SK-N-SH (cell line): Measurements from ENCODE around the gene RARA. TPM values are rescaled to one million over a fixed set of nuclear protein-coding genes. Genes with fewer than 3 reads are reported as not detected.
"Not testable (repeated sequence)": the region's sequence is repeated elsewhere in the genome, so short reads cannot be mapped to it uniquely, and the experiment has no call there.

ENCODE experiments used
- CTCF ChIA-PET: fragments of 300-600, 350-600 bp; formaldehyde crosslinking; extraction: SDS; loops from one replicate; lab custom pipeline; 2021; lab: Yijun Ruan, JAX
- POLR2A ChIA-PET: fragments of 350-600 bp; sonication (Branson Sonifier 250); formaldehyde crosslinking; extraction: SDS; loops from one replicate; lab custom pipeline; 2020; ENCODE audit warnings: antibody characterized with exemption, inconsistent platforms; lab: Yijun Ruan, JAX
- DNase-seq: peaks from one replicate; pipeline ENCODE4 v3.0.0; 2012
- H2AFZ ChIP-seq: fragments of 200-600 bp; sonication (generic); 2 replicates; pipeline ENCODE4 v1.8.1; 2016; ENCODE audit warnings: antibody characterized with exemption, mild to moderate bottlenecking, low read depth
- H3F3A ChIP-seq: fragments of 200-600 bp; sonication (generic); replicated peaks from 2 replicates; pipeline ENCODE3; 2016; ENCODE audit warnings: antibody characterized with exemption, mild to moderate bottlenecking; ENCODE audit not compliant: insufficient read depth
- H3K27ac ChIP-seq, 2 experiments: fragments of 200-500 bp in 1 of 2; fragments of 200-600 bp in 1 of 2; sonication (Bioruptor generic) in 1 of 2; sonication (generic), shearing (Covaris generic) in 1 of 2; 2 replicates each; pipeline versions ENCODE4 v1.5.1 to v1.6.1; 2014 to 2016; ENCODE audit warnings: low read depth in 2 of 2, inconsistent platforms in 1 of 2, low read length in 1 of 2, mild to moderate bottlenecking in 1 of 2, mixed read lengths in 1 of 2
- H3K27me3 ChIP-seq: fragments of 200-600 bp; sonication (generic), shearing (Covaris generic); 2 replicates; pipeline ENCODE4 v1.6.1; 2016; ENCODE audit warnings: mixed run types; ENCODE audit not compliant: insufficient read depth
- H3K36me3 ChIP-seq, 2 experiments: fragments of 200-500 bp in 1 of 2; fragments of 200-600 bp in 1 of 2; sonication (Bioruptor generic) in 1 of 2; sonication (generic) in 1 of 2; replicated peaks in 1 of 2; 2 replicates each; pipeline versions ENCODE3 to v1.5.1; 2014 to 2016; ENCODE audit warnings: low read length in 1 of 2, mild to moderate bottlenecking in 1 of 2; ENCODE audit not compliant: insufficient read depth in 2 of 2, control insufficient read depth in 1 of 2
- H3K4me1 ChIP-seq, 2 experiments: fragments of 200-500 bp in 1 of 2; fragments of 200-600 bp in 1 of 2; sonication (Bioruptor generic) in 1 of 2; sonication (generic), shearing (Covaris generic) in 1 of 2; 2 replicates each; pipeline versions ENCODE4 v1.5.1 to v1.6.1; 2014 to 2016; ENCODE audit warnings: low read depth in 1 of 2, low read length in 1 of 2, mixed run types in 1 of 2; ENCODE audit not compliant: insufficient read depth in 2 of 2, control insufficient read depth in 1 of 2
- H3K4me2 ChIP-seq: fragments of 200-600 bp; sonication (generic), shearing (Covaris generic); 2 replicates; pipeline ENCODE4 v1.6.1; 2017; ENCODE audit warnings: mixed run types
- H3K4me3 ChIP-seq, 2 experiments: fragments of 200-500 bp in 1 of 2; fragments of 200-600 bp in 1 of 2; sonication (Bioruptor generic) in 1 of 2; sonication (generic), shearing (Covaris generic) in 1 of 2; 2 replicates each; pipeline versions ENCODE4 v1.5.1 to v1.8.1; 2014 to 2016; ENCODE audit warnings: low read depth in 2 of 2, inconsistent platforms in 1 of 2, low read length in 1 of 2, mild to moderate bottlenecking in 1 of 2, mixed read lengths in 1 of 2, moderate library complexity in 1 of 2
- H3K79me2 ChIP-seq: fragments of 200-600 bp; sonication (generic); 2 replicates; pipeline ENCODE4 v1.8.1; 2017; ENCODE audit warnings: mild to moderate bottlenecking; ENCODE audit not compliant: insufficient read depth
- H3K9ac ChIP-seq: fragments of 200-600 bp; sonication (generic); 2 replicates; pipeline ENCODE4 v1.6.1; 2017; ENCODE audit warnings: mixed run types
- H3K9me2 ChIP-seq: fragments of 200-600 bp; sonication (generic); 2 replicates; pipeline ENCODE4 v1.6.1; 2017; ENCODE audit warnings: mixed run types
- H3K9me3 ChIP-seq: fragments of 200-600 bp; sonication (generic); 2 replicates; pipeline ENCODE4 v1.6.1; 2017; ENCODE audit warnings: mixed run types, mild to moderate bottlenecking, moderate library complexity
- H4K20me1 ChIP-seq: fragments of 200-600 bp; sonication (generic); 2 replicates; pipeline ENCODE4 v1.6.1; 2017; ENCODE audit warnings: mild to moderate bottlenecking, mixed run types; ENCODE audit not compliant: insufficient read depth
- FOXJ3 ChIP-seq: sonication (generic); formaldehyde crosslinking; IDR thresholded peaks from 2 replicates; pipeline ENCODE4 v1.5.1; 2020; ENCODE audit warnings: mild to moderate bottlenecking, missing genetic modification reagents
- RCOR1 ChIP-seq: fragments of 150-350 bp; IDR thresholded peaks from 2 replicates; pipeline ENCODE4 v1.6.1; 2017; ENCODE audit warnings: antibody characterized with exemption, low read length
- TCF12 ChIP-seq: IDR thresholded peaks from 2 replicates; pipeline ENCODE4 v1.4.0; 2012
- WGBS: methylation state at CpG from one replicate; pipeline ENCODE4 v1.1.6; 2017; ENCODE audit warnings: low lambda C conversion rate; 5-methylcytosine and 5-hydroxymethylcytosine counted together
- polyA plus RNA-seq, 3 experiments: library from polyadenylated mRNA; depleted of rRNA; stranded (reverse); fragments of >200 nt; gene quantifications; 2 replicates each; pipeline ENCODE4 v1.2.3, GENCODE V29; 2012

RARA gene
- polyA plus RNA-seq, 1 of the 3 experiments (the other 2 are of a cell fraction): 13.3 TPM

DNA sequence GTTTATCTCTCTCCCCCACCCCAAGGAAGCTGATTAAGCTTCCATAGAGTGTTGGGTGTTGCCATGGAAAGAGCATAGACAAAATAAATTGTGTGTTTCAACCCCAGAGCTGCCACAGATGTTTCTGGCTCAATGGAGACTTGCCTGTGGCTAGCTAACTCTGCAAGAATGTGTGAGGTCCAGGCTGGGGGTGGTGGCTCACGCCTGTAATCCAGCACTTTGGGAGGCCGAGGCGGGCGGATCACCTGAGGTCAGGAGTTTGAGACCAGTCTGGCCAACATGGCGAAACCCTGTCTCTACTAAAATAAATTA is 4.5 kb upstream of the RARA start:
- CTCF ChIA-PET: interaction anchor here (1.2 to 36.0 kb wide), 6 partner anchors 34 to 255 kb away, joined by 5 to 1706 read pairs (median 18); partner anchors contain the start of genes GJD3 and TOP2A

GRCh38 chr17:40304866-40305265 is 4.1 kb upstream of the RARA start:
- Histone ChIP-seq H3K27ac (peak overlapping the region; percentile 82 to 99), H3K36me3 (peaks cover 4 to 12% of the 10 kb centered on the region in 2 experiments), H3F3A (peaks cover 47% of the 10 kb centered on the region), H3K4me1 (peaks cover 45 to 62% of the 10 kb centered on the region in 2 experiments), H3K4me2 (peak overlapping the region; percentile 65; the same call in 1 of the 2 replicates), H3K79me2 (peaks cover 16% of the 10 kb centered on the region; the same call in 1 of the 2 replicates)
- not testable (repeated sequence) for H2AFZ ChIP-seq, H3K9me3 ChIP-seq, H3K4me3 ChIP-seq, H3K9ac ChIP-seq, DNase-seq, H3K27me3 ChIP-seq, H4K20me1 ChIP-seq, H3K9me2 ChIP-seq
- POLR2A ChIA-PET: interaction anchor here (0.6 to 3.5 kb wide), 6 partner anchors 16 to 50 kb away, joined by 3 to 21 read pairs (median 4); no protein-coding TSS in a partner anchor
- 91% methylated on average over 5 of the region's 5 CpGs for WGBS
- CTCF ChIA-PET: interaction anchor here (1.2 to 36.0 kb wide), 5 partner anchors 33 to 255 kb away, joined by 5 to 1706 read pairs (median 23); partner anchors contain the start of genes GJD3 and TOP2A

More for the DNA sequence above, 4.5 kb upstream of the RARA start:
- peak overlapping the region; percentile 82 to 99 for H3K27ac ChIP-seq
- H3K4me1 ChIP-seq: peaks cover 46 to 59% of the 10 kb centered on the region in 2 experiments
- WGBS: 64% methylated on average over 3 of the region's 5 CpGs
- TF ChIP-seq TCF12: peak; percentile 38; the same call in 1 of the 2 replicates
- H2AFZ ChIP-seq, H3K9me2 ChIP-seq, H3K27me3 ChIP-seq, H3K4me3 ChIP-seq, H4K20me1 ChIP-seq, H3K9me3 ChIP-seq, DNase-seq: not testable (repeated sequence)
- peaks cover 13% of the 10 kb centered on the region; the same call in 1 of the 2 replicates for H3K79me2 ChIP-seq
- H3F3A ChIP-seq: peaks cover 47% of the 10 kb centered on the region
- 0 out of 2 replicates have a peak overlapping the region, but pooled peaks have one; percentile 29 for H3K9ac ChIP-seq
- peak overlapping the region; percentile 65; the same call in 1 of the 2 replicates for H3K4me2 ChIP-seq
- peaks cover 4 to 12% of the 10 kb centered on the region in 2 experiments for H3K36me3 ChIP-seq
- POLR2A ChIA-PET: interaction anchor here (0.6 to 3.5 kb wide), 3 partner anchors 16 to 50 kb away, joined by 5 to 21 read pairs (median 12); no protein-coding TSS in a partner anchor

DNA sequence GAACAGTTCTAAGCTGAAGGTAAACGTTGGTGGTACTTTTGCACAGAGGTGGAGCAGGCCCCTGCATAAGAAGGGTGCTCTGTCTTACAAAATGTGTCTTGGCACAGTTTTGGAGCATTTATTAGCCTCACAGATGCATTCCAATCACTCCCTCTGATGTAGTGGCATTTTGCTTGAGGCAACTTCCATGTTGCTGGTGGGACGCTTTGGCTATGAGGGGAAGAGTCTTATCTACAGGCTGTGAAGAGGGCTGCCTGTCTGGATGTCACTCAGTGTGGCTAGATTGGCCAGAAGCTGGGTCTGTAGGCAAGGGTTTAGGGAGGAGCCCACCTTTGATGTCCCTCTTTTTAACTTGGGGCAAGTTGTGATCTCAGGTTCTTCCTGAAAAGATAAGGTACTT is 2.6 kb upstream of the RARA start:
- TF ChIP-seq FOXJ3 (no peak), RCOR1 (peak; percentile 54; the same call in 1 of the 2 replicates)
- peak; percentile 9 for DNase-seq
- H3K4me1 ChIP-seq: peaks cover 57 to 78% of the 10 kb centered on the region in 2 experiments
- peaks cover 0 to 9% of the 10 kb centered on the region in 2 experiments for H3K36me3 ChIP-seq
- H2AFZ ChIP-seq: no peak overlapping the region
- peaks cover 16% of the 10 kb centered on the region; the same call in 1 of the 2 replicates for H3K79me2 ChIP-seq
- WGBS: 29% methylated on average over 2 of the region's 2 CpGs
- H4K20me1 ChIP-seq: no peaks in the 10 kb centered on the region
- H3K4me2 ChIP-seq: peak overlapping the region; percentile 81; the same call in 1 of the 2 replicates
- no peak overlapping the region for H3K4me3 ChIP-seq
- ChIA-PET POLR2A (interaction anchor here (0.5 to 3.5 kb wide), 8 partner anchors 25 to 236 kb away, joined by 3 to 21 read pairs (median 7); no protein-coding TSS in a partner anchor), CTCF (interaction anchor here (1.2 to 36.0 kb wide), 6 partner anchors 17 to 227 kb away, joined by 3 to 1706 read pairs (median 8); partner anchors contain the start of genes GJD3 and IGFBP4)
- peak overlapping the region; percentile 26; the same call in 1 of the 2 replicates for H3K9ac ChIP-seq
- peak overlapping the region; percentile 95 to 99 for H3K27ac ChIP-seq
- H3F3A ChIP-seq: peaks cover 58% of the 10 kb centered on the region
- no peaks in the 10 kb centered on the region for H3K27me3 ChIP-seq
- no peaks in the 10 kb centered on the region for H3K9me3 ChIP-seq
- no peaks in the 10 kb centered on the region for H3K9me2 ChIP-seq
